HG03460 (cell line): ENCODE measurements around the gene DNLZ.

Experiments
- ATAC-seq: cut with Tn5 transposase; IDR thresholded peaks from one replicate; pipeline ENCODE4 v1.9.1; 2021; ENCODE audit not compliant: unreplicated experiment

Gene DNLZ

GRCh38 chr9:136377341-136378169 is 14.0 kb upstream of the DNLZ start:
- ATAC-seq = no peak

GRCh38 chr9:136376457-136376856 is 12.9 kb upstream of the DNLZ start:
- no peak for ATAC-seq

GRCh38 chr9:136375096-136375495 is 11.6 kb upstream of the DNLZ start:
- ATAC-seq = no peak

GRCh38 chr9:136374183-136374575 is 10.6 kb upstream of the DNLZ start:
- no peak for ATAC-seq

GRCh38 chr9:136373300-136374182 is 10.0 kb upstream of the DNLZ start, which contains the start of gene CARD9:
CARD9 (minus strand) TSS chr9:136373669; CDS start chr9:136372078, 1,591 bp downstream.
- no peak for ATAC-seq

- no peak for ATAC-seq
Measured at GRCh38 chr9:136372561-136373299, 9.2 kb upstream of the DNLZ start.

- no peak for ATAC-seq
Measured at GRCh38 chr9:136372006-136372405, 8.5 kb upstream of the DNLZ start.

- ATAC-seq = no peak
Measured at GRCh38 chr9:136371533-136371880, 8.0 kb upstream of the DNLZ start.

- ATAC-seq = no peak
Measured at GRCh38 chr9:136370687-136371532, 7.4 kb upstream of the DNLZ start.

GRCh38 chr9:136370037-136370436 is 6.5 kb upstream of the DNLZ start:
- no peak for ATAC-seq

- ATAC-seq = no peak
Measured at GRCh38 chr9:136368190-136368589, 4.6 kb upstream of the DNLZ start.

- ATAC-seq = no peak
Measured at GRCh38 chr9:136367296-136368145, 4.0 kb upstream of the DNLZ start.

- ATAC-seq = no peak
Measured at GRCh38 chr9:136366826-136367225, 3.3 kb upstream of the DNLZ start.

GRCh38 chr9:136365775-136366222 is 2.3 kb upstream of the DNLZ start:
- no peak for ATAC-seq

GRCh38 chr9:136364942-136365774 is 1.6 kb upstream of the DNLZ start:
- ATAC-seq = no peak

- no peak for ATAC-seq
Measured at GRCh38 chr9:136363949-136364748, 605 bp upstream of the DNLZ start.

GRCh38 chr9:136362450-136362784 is 1.1 kb downstream of the DNLZ start:
- ATAC-seq = no peak
